Measurements from ENCODE around the gene LRRC28. TPM values are rescaled to one million over a fixed set of nuclear protein-coding genes. Genes with fewer than 3 reads are reported as not detected.

LRRC28 gene
- total RNA-seq, result 10 to 100 TPM; 14.0 to 16.1 TPM

GRCh38 chr15:99250857-99251841, at the start of gene LRRC28:
Gene LRRC28, plus strand, starts transcription at chr15:99251481. Its CDS starts 4,477 bp downstream, at chr15:99255958.
- ATAC-seq (peak; percentile 99), DNase-seq (peak; percentile 99)
- H3K36me3 Mint-ChIP-seq (ENCODE audit: low read depth), result peaks cover 8% of the 10 kb centered on the region
- ChIA-PET CTCF (interaction anchor here (1.2 to 3.0 kb wide), 3 partner anchors 12 to 453 kb away, joined by 4 to 13 read pairs (median 8); no protein-coding TSS in a partner anchor), POLR2A (interaction anchor here (0.9 to 1.5 kb wide), 3 partner anchors 11 to 482 kb away, joined by 4 to 6 read pairs (median 5); partner anchors contain the start of gene LYSMD4)
- no peaks in the 10 kb centered on the region for H3K27me3 Mint-ChIP-seq
- no peak for TF ChIP-seq CTCF (IDR thresholded peaks at IDR 0.05)
- intact Hi-C loops (cut with micrococcal nuclease), result no loop called here
- H3K4me3 Mint-ChIP-seq, result no peak within 1 kb of the TSS
- peaks cover 3% of the 10 kb centered on the region for H3K9me3 Mint-ChIP-seq
- peak within 1 kb of the TSS; percentile 92 for H3K27ac Mint-ChIP-seq
- H3K4me1 Mint-ChIP-seq (ENCODE audit: low read depth), result peaks cover 26% of the 10 kb centered on the region

GRCh38 chr15:99202176-99202552, 49.1 kb upstream of the LRRC28 start:
- Mint-ChIP-seq H3K27me3 (peaks cover 12% of the 10 kb centered on the region), H3K9me3 (no peaks in the 10 kb centered on the region), H3K4me3 (no peak overlapping the region), H3K4me1 (ENCODE audit: low read depth) (no peaks in the 10 kb centered on the region), H3K27ac (no peak overlapping the region), H3K36me3 (ENCODE audit: low read depth) (no peaks in the 10 kb centered on the region)
- TF ChIP-seq CTCF (IDR thresholded peaks at IDR 0.05), result no peak
- ChIA-PET POLR2A (no interaction called here), CTCF (interaction anchor here (1.8 kb wide), 1 partner anchor 8 kb away, joined by 6 read pairs; no protein-coding TSS in a partner anchor)
- no peak for DNase-seq
- no peak for ATAC-seq
- intact Hi-C loops (cut with micrococcal nuclease), result no loop called here

GRCh38 chr15:99207672-99208071, 43.6 kb upstream of the LRRC28 start:
- Mint-ChIP-seq H3K27me3 (peaks cover 12% of the 10 kb centered on the region), H3K27ac (no peak overlapping the region), H3K36me3 (ENCODE audit: low read depth) (no peaks in the 10 kb centered on the region), H3K4me3 (no peak overlapping the region), H3K4me1 (ENCODE audit: low read depth) (no peaks in the 10 kb centered on the region), H3K9me3 (no peaks in the 10 kb centered on the region)
- no peak for DNase-seq
- intact Hi-C loops (cut with micrococcal nuclease), result no loop called here
- TF ChIP-seq CTCF (IDR thresholded peaks at IDR 0.05), result no peak
- CTCF ChIA-PET, result interaction anchor here (0.6 kb wide), 1 partner anchor 114 kb away, joined by 3 read pairs; no protein-coding TSS in a partner anchor
- no peak for ATAC-seq
- POLR2A ChIA-PET, result no interaction called here

- intact Hi-C loops (cut with micrococcal nuclease), result no loop called here
- Mint-ChIP-seq H3K27me3 (peaks cover 10% of the 10 kb centered on the region), H3K36me3 (ENCODE audit: low read depth) (no peaks in the 10 kb centered on the region), H3K9me3 (no peaks in the 10 kb centered on the region), H3K4me1 (ENCODE audit: low read depth) (no peaks in the 10 kb centered on the region), H3K4me3 (no peak overlapping the region), H3K27ac (no peak overlapping the region)
- CTCF ChIA-PET, result interaction anchor here (0.7 to 3.1 kb wide), 3 partner anchors 10 to 109 kb away, joined by 3 to 12 read pairs (median 7); partner anchors contain the start of gene SYNM
- no peak for TF ChIP-seq CTCF (IDR thresholded peaks at IDR 0.05)
- DNase-seq (no peak), ATAC-seq (no peak)
- POLR2A ChIA-PET, result no interaction called here
These were observed 42.0 kb upstream of the LRRC28 start for GRCh38 chr15:99209326-99209725.

GRCh38 chr15:99210334-99210733, 40.9 kb upstream of the LRRC28 start:
- DNase-seq (no peak), ATAC-seq (no peak)
- no peak for TF ChIP-seq CTCF (IDR thresholded peaks at IDR 0.05)
- Mint-ChIP-seq H3K27ac (no peak overlapping the region), H3K4me1 (ENCODE audit: low read depth) (no peaks in the 10 kb centered on the region), H3K4me3 (no peak overlapping the region), H3K27me3 (peaks cover 7% of the 10 kb centered on the region), H3K36me3 (ENCODE audit: low read depth) (no peaks in the 10 kb centered on the region), H3K9me3 (no peaks in the 10 kb centered on the region)
- CTCF ChIA-PET, result interaction anchor here (1.1 to 3.1 kb wide), 5 partner anchors 9 to 134 kb away, joined by 3 to 12 read pairs (median 6); partner anchors contain the start of gene SYNM
- POLR2A ChIA-PET, result no interaction called here
- intact Hi-C loops (cut with micrococcal nuclease), result no loop called here

All from activated CD8-positive, alpha-beta T cell treated with anti-CD3 and anti-CD28 coated beads for 36 hours (primary cell).